ENCODE results near the gene RNF167.

DNA sequence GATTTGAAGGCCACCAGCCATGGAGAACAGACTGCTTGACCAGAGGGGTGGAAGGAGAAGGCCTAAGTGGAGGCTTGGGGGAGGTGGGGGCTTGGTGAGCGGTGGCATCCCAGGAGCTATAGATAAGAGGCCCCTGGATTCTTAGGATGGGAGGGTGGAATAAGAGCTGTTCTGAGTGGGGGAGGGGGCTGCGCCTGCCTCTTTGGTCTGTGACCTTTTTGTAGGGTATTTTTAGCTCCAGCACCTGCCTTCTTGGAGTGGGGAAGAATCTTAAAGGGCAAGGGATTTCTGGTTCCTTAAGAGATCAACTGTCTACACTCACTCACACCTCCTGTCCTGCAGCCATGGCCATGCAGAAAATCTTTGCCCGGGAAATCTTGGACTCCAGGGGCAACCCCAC, 11.4 kb downstream of the RNF167 start:
- no peak for TF ChIP-seq POLR2A (IDR thresholded peaks at IDR 0.05)
- TF ChIP-seq, protein P1, sequence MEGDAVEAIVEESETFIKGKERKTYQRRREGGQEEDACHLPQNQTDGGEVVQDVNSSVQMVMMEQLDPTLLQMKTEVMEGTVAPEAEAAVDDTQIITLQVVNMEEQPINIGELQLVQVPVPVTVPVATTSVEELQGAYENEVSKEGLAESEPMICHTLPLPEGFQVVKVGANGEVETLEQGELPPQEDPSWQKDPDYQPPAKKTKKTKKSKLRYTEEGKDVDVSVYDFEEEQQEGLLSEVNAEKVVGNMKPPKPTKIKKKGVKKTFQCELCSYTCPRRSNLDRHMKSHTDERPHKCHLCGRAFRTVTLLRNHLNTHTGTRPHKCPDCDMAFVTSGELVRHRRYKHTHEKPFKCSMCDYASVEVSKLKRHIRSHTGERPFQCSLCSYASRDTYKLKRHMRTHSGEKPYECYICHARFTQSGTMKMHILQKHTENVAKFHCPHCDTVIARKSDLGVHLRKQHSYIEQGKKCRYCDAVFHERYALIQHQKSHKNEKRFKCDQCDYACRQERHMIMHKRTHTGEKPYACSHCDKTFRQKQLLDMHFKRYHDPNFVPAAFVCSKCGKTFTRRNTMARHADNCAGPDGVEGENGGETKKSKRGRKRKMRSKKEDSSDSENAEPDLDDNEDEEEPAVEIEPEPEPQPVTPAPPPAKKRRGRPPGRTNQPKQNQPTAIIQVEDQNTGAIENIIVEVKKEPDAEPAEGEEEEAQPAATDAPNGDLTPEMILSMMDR (IDR thresholded peaks at IDR 0.05), result no peak
- no peak for TF ChIP-seq EP300 (IDR thresholded peaks at IDR 0.05)
